Activated gamma-delta T cell (primary cell): ENCODE results near the gene WRAP73.

Experiments used
- DNase-seq: peaks from one replicate; lab custom pipeline; 2025; lab: John Stamatoyannopoulos, UW

WRAP73 gene

DNA sequence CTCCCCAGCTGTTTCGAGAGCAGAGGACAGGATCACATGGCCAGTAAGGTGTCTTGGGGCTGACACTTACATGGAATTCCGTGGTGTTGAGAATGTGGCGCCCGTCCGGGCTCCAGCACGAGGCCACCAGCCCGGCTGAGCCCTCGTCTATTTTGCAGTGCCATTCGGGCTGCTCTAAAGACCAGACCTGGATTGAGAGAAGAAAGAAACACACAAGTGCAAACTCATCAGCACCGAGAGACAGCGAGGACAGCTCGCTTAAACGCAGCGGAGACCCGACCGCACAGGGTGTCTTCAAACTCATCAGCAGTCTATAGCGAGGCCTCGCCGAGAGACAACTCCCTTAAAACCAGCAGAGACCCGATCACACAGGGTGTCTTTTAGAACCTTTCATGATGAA lies 3.3 kb downstream of the WRAP73 start:
- no peak for DNase-seq

DNA sequence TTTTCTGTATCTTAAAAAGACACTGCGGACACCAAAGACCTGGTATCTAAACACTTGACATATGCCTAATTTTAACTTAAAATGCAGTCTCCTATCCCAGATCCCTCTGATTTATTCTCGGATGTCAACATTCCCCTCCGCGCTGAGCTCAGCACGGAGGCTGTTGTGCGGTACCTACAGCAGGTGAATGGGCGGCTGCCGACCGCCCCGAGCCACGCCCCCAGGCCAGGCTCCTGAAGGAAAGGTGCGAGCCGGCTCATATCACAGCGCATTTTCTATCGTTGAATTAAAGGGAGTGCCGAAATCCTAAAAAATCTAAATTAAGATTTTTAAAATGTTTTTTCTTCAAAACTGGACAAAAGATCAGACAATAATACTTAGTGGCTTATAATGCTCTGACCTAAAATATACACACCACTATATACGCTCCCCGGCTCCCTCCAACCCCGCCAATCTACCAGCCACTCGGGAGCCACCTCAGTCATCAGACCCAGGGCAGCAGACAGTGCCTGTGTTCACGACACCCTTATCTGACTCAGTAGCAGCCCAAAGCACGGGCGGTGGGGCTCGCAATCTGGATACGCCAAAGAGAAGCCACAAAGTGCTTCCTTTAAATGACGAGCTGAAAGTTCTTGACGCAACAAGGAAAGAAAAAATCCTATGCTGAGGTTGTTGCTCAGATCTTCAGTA lies 4.1 kb downstream of the WRAP73 start:
- DNase-seq = no peak

DNA sequence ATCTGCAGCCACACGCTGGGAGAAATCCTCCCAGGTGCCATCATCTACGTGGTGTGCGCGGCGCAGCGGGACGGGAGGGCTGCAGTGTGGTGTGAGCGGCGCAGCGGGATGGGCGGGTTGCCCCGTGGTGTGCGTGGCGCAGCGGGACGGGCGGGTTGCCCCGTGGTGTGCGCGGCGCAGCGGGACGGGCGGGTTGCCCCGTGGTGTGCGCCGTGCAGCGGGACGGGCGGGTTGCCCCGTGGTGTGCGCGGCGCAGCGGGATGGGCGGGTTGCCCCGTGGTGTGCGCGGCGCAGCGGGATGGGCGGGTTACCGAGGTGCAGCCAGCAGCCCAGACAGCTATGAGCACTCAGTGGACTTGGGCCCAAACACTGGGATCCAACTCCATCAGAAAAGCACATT lies 4.7 kb downstream of the WRAP73 start:
- DNase-seq = no peak

DNA sequence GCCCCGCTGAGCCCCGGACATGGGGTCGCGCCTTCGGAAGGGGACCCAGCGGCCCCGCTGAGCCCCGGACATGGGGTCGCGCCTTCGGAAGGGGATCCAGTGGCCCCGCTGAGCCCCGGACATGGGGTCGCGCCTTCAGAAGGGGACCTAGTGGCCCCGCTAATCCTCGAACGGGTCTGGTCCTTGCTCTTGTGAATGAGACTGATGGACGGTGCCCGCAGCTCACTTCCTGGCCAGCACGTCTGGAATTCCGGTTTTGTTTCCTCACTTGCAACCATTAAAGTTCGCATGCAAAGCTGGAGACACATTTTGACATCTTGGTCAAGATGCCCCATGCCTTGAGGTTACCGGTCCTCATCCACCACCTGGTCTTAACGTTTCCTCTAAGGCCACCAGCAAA lies 5.6 kb downstream of the WRAP73 start:
- DNase-seq = no peak

DNA sequence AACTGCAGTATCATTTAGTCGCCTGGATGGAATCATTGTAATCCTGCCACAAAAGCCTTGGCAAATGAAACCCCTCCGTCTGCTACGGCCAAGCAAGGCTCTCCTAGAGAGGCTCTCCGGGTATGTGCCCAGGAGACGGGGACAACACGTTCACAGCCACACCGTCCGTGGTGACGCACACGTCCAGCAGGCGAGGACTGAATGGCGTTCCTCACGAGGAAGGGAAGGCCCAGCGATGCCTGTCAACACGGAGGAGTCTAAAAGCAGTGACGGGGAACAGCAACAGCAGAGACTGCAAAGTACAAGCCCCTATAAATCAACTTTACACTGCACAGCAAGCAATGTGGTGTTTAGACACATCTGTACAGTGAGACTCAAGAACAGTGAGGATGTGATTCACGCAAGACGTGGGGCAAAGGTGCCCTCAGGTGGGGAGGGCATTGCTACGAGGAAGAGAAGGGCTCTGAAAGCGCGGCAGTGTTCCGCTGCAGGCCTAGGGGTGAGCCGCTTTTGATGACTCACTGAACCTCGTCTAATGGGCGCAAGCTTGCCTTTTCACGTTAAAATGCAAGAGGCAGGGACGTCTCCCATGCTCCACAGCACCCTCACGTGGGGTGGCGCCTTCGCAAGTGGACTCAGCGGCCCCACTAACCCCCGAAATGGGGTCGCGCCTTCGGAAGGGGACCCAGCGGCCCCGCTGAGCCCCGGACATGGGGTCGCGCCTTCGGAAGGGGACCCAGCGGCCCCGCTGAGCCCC lies 6.8 kb downstream of the WRAP73 start:
- DNase-seq = no peak

DNA sequence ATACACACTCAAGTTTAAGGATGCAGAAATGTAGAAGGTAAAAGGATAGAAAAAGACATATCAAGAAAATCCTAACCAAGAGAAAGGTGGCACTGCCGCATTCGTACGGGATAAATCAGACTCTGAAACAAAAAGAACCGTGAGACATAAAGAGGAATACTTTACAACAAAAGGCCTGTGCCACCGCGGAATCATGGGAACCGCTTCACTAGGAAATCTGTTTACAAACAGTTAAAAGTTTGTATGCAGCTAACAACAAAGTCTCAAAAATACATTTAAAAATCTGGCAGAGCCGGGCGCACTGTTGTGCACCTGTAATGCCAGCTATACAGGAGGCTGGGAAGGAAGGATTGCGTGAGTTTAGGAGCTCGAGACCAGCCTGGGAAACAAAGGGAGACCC lies 8.1 kb downstream of the WRAP73 start:
- no peak for DNase-seq

DNA sequence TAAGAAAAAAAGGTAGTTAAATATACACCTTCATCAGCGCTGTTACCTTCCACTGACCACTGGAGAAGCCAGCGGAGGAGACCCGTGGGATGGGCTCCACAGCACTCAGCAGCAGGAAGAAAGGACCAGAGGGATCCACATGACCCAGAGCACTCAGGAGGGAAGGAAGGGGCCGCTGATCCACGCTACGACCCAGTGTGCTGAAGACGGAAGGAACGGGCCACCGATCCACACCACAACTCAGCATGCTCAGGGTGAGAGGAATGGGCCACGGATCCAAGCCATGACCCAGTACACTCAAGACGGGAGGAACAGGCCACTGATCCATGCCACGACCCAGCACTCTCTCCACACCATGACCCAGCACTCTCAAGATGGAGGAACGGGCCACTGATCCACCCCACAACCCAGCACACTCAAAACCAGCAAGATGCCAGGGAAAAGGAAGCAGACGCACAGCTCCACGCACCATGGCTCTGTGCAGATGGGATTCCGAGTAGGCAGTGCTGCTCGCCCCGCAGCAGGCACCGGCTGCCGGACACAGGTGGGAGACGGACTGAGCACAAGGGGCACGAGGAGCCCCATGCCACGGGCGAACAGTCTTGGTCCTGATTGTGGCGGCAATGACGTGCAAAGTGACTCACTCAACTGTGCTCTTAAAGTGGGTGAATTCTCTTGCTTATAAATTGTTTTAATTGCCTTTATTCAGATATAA lies 8.7 kb downstream of the WRAP73 start:
- no peak for DNase-seq

DNA sequence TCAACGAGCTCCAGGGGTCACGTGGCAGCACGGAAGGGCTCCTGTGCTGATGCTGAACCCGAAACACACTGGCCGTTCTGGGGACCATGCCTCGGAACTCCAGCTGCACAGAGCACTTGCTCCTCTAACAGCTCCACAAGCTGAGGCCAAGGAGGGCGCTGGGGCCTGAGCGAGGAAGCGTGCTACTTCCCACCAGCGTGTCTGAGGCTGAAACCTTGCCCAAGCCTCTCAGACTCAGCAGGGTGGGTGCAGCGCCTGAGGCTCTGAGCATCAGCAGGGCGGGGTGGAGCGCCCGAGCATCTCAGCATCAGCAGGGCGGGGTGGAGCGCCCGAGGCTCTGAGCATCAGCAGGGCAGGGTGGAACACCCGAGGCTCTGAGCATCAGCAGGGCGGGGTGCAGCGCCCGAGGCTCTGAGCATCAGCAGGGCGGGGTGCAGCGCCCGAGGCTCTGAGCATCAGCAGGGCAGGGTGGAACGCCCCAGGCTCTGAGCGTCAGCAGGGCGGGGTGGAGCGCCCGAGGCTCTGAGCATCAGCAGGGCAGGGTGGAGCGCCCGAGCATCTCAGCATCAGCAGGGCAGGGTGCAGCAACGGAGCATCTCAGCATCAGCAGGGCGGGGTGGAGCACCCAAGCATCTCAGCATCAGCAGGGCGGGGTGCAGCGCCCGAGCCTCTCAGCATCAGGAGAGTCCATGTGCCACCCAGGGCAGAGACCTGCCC lies 9.6 kb downstream of the WRAP73 start:
- DNase-seq = no peak

DNA sequence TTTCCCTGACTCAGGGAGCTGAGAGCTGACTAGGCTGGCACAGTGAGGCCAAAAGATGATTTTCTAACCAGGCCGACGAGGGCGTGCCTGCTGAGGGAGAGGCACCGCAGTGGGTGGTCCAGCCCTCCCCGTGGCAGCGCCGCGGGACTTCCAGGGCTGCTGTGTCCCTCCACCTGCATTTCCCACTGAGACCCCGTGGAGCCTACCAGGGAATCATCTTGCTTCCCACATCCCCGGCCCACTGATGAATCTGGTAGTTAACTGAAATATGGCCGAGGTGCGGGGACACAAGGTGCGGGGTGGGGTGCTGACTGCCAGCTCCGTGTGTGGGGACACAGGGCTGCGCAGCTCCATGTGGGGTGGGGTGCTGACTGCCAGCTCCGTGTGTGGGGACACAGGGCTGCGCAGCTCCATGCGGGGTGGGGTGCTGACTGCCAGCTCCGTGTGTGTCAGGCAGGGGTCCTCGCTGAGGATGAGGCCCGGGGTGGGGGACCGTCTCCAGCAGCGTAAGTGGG lies 10.4 kb downstream of the WRAP73 start:
- no peak for DNase-seq

DNA sequence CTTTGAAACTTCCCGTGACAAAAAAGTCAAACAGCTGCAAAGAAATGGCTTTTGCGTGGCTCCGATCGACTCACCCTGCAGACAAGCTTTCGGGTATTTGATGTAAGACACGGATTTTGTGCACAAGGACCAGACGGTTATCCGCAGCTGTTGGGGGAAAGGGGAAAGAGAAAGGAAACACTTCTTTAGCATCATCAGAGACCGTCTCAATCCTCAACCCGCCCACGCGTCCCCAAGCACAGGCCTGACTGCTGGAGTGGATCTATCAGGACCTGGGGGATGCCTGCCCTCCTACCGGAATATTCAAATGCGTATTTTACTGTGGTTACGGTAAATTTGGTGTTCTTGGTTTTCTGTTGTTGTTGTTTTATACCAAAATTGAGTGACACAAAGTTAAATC lies 11.2 kb downstream of the WRAP73 start:
- no peak for DNase-seq

DNA sequence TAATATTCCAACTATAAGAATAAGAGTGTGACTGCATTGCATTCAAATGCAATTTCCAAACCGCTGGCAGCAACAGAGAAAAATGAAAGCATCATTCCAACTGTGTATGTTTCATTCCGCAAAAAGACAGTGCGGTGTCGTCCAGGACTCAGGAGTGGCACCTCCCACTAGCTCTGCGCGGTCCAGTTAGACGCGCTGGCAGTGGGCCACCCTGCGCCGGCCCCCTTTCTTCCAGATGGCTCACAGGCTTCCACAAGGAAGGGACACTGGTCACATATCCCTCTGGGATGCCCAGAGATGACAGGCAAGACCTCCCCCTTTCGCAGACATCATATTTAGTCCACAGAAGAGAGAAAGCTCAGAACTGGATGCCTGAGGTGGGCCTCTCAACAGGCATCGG lies 11.9 kb downstream of the WRAP73 start:
- no peak for DNase-seq

DNA sequence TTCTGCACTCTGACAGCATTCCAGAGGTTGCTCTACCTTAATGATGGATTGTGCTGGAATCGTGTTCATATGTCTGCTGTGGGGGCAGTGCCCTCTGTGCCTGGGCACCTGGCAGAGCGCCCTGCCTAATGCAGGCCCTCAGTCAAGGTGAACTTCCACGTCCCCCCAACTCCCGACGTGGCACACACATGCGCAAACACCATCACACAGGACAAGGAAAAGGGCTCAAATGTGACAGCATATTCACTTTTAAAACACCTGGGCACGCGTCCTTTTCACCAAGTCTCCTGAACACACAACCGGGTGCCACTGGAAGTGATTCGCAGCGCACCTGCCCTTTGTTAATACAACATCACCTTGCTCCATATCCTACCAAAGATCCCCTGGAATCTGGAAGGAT lies 13.4 kb downstream of the WRAP73 start:
- no peak for DNase-seq

DNA sequence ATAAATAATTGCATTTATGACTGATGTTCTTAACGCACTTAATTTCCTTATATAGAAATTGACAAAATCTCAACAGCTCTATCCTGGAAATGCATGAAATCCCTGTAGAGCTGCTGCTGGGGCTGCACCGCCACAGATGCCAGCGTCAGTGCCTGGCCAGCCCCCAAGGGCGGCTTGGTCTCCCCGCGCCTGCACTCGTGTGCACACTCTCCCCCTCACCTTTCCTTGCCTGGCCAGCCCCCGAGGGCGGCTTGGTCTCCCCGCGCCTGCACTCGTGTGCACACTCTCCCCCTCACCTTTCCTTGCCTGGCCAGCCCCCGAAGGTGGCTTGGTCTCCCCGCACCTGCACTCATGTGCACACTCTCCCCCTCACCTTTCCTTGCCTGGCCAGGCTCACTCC lies 13.8 kb downstream of the WRAP73 start:
- DNase-seq = no peak

DNA sequence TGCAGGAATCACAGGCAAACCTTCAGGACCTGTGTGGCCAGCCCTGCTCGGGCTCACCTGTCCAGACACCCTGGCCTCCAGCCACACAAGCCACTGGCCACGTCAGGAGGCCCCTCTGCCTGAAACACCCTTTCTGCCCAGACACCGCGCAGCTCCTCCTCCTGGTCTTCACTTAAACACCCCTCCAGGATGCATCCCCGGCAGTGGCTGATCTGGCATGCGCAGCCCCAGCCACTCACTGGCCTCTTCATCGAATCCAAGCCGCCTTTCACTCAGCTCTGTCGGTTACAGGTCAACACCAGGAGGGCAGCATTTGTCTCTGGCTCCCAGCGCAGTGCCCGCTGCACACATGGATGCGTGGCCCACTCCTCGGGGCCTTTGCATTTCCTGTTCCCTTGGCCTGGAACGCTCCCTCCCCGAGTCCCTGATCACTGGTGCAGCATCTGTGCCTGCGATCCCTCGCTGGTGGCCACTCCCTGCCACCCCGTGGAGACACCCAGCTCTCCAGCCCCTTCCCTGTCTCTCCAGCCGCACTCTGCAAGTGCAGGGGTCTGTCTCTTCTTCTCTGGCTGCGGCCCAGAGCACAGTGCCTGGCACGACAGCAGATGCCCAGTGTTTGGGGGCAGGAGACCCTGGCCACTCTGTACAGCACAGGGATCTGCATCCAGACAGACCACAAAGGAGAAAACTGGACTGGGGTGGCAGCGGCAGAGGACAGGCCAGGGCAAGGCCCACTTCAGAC lies 15.7 kb downstream of the WRAP73 start:
- no peak for DNase-seq

DNA sequence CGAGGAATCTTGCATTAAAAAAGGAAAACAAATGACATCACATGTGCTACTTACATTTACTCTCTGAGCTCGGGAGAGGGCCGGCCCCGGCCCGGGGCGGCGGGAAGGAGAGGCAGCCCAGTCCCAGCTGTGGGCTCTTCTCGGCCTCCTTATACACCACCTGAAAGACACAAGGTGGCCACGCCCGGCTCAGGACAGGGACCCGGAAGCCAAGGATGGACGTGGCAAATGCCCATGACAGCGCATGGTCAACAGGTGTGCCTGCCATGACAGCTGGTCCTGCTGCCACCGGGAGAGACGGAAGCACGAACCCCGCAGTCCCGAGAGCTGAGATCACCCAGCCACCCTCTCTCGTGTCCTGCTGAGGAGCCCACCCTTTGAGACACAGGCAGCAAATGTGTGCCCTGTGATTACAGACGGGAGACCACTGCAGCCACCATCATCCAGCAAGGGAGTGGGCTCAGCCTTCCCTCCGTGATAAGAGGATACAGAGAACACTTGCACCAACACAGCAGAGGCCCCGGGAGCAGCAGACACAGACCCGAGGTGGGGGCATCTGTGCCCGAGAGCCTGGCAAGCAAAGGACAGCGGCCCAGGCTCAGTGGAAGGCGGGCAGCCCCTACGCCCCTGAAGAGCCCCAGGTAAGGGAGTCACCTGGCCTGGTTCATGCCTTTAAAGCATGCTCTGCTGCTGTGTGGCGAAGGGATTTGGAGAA lies 16.4 kb downstream of the WRAP73 start:
- no peak for DNase-seq

DNA sequence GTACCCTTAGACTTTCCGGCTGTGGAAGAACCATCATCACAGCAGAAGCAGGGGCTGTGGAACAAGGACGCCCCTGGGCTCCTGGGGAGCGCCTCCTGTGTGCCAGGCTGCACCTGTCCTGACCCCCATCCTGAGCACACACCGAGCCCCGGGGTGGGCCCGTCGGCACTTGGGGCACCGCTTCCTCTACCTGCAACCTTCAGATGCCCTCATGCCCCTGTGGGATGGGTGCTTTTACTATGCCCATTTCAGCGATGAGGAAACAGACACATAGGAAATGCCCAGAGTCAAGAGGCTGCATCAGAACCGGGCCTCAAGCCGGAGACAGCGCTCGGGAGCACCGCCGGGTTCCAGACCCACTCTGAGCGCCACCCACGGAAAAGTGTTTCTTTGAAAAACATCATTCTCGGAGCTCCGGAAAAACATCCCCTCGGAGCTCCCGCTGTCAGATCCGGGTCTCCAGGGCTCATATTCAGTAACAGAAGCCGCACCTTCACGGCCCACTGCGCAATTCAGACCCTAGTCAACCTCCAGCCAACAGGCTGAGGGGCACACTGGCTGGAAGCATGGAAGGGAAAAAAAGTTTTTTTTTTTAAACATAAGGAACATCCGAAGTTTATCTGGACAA lies 17.1 kb downstream of the WRAP73 start:
- no peak for DNase-seq

DNA sequence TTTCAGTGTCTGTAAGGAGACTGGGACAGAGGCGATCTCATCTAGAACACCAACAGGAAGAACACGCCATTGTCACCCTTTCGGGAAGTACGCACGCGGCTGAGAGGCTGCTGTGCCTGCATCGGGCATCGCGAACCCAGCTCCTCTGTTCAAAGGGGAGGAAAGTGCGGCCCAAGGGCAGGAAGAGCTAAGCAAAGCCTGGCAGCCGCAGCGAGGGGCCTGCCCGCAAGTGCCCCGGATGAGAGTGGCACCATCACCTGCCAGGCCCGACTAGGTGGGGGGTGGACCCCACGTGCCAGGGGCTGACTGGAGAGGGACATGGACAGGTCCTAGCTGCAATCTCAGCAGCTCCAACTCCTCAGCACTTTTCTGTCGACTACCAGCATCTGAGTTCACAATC lies 17.6 kb downstream of the WRAP73 start:
- no peak for DNase-seq

DNA sequence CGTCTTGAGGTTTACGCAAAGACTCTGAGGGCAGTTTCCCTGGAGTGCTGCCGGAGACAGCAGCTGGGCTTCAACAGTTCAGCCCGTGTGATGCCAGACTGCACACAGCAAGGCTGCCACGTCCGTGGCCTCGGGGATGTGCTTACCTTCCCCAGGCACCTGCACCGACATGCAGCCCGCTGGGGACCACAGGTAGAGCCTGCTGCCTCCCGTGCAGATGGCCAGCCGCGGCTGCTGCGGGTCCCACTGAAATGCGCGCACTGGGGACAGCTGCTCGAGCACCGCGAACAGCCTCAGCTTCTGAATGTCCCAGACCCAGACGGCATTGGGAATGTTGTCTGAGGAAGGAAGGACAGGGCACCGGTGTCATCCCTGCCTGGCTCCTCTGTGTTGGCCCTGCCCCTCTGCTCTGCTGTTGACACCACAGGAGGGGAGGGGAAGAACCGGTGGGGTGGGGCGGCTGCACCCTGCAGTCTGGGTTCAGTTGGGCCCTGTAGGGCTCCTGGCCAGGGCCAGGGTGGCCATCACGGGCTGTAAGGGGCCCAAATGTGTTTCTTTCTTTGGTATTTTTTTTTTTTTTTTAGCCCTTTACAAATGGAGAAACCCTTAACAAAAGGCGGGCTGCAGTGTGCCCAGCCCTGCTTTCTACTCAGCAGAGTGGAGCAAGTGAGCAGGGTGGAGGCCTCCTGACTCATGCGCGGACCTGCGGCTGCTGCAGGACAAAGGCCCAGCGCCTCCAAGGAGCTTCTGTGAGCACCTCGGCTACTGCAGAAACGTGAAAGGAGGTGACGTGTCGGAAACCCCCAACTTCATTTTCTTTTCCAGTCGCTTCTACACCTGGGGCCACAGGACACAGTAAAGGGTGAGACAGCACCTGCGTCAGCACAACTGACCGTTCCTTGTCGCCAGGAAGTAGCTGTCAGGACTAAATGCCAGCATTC lies 18.3 kb downstream of the WRAP73 start:
- DNase-seq = no peak

DNA sequence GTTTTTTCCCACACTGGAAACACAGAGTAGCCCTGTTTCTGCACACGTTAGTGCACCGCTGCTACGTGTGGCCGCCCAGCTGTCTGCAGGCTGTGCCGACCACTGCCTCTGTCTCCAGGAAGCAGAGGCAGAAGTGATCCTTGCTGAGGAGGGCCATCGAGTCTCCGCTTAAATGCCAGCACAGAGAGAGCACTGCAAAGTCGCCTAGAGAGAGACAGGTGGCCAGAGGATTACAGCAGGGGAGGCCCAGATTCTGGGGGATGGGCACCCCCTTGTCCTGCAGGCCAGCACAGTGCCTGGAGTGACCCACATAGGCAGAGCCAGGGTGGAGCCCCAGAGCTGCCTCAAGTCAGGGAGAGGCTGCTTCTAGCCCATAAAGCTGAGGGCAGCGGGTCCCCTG lies 19.0 kb downstream of the WRAP73 start:
- DNase-seq = no peak
